H9 (cell line): ENCODE measurements around the gene UBE2E1. TPM values are rescaled to one million over a fixed set of nuclear protein-coding genes. Genes with fewer than 3 reads are reported as not detected.
"Not testable (repeated sequence)": the region's sequence is repeated elsewhere in the genome, so short reads cannot be mapped to it uniquely, and the experiment has no call there.

Experiments
- DNase-seq: peaks from one replicate; pipeline ENCODE4 v3.0.0-alpha.2; 2017
- H2AFZ ChIP-seq: one replicate; pipeline ENCODE4 v1.6.1; 2013; ENCODE audit warnings: mild to moderate bottlenecking, low read length, control low read depth, moderate library complexity
- H2AK5ac ChIP-seq: 2 replicates; pipeline ENCODE4 v1.6.1; 2013; ENCODE audit warnings: low read length, control low read depth, mixed read lengths; ENCODE audit not compliant: insufficient read length
- H2BK120ac ChIP-seq: one replicate; pipeline ENCODE4 v1.6.1; 2013; ENCODE audit warnings: low read depth, mild to moderate bottlenecking, low read length, control low read depth, inconsistent platforms; ENCODE audit not compliant: poor library complexity, severe bottlenecking
- H2BK12ac ChIP-seq: 2 replicates; pipeline ENCODE4 v1.6.1; 2013; ENCODE audit warnings: low read length, control low read depth, mixed read lengths, low read depth; ENCODE audit not compliant: insufficient read length
- H2BK15ac ChIP-seq: 2 replicates; pipeline ENCODE4 v1.6.1; 2013; ENCODE audit warnings: low read depth, low read length, control low read depth
- H2BK20ac ChIP-seq: one replicate; pipeline ENCODE4 v1.6.1; 2013; ENCODE audit warnings: low read depth, mild to moderate bottlenecking, low read length, control low read depth, inconsistent platforms; ENCODE audit not compliant: poor library complexity, severe bottlenecking
- H2BK5ac ChIP-seq: 2 replicates; pipeline ENCODE4 v1.6.1; 2013; ENCODE audit warnings: low read length, control low read depth, mixed read lengths; ENCODE audit not compliant: insufficient read length
- H3K14ac ChIP-seq: 2 replicates; pipeline ENCODE4 v1.6.1; 2013; ENCODE audit warnings: low read length, control low read depth; ENCODE audit not compliant: insufficient read depth
- H3K18ac ChIP-seq: 2 replicates; pipeline ENCODE4 v1.6.1; 2013; ENCODE audit warnings: low read depth, mild to moderate bottlenecking, mixed read lengths, low read length, control low read depth; ENCODE audit not compliant: insufficient read length
- H3K23ac ChIP-seq: 2 replicates; pipeline ENCODE4 v1.6.1; 2013; ENCODE audit warnings: low read length, control low read depth, mixed read lengths, low read depth; ENCODE audit not compliant: insufficient read length
- H3K23me2 ChIP-seq: 2 replicates; pipeline ENCODE4 v1.6.1; 2013; ENCODE audit warnings: low read depth, mild to moderate bottlenecking, mixed read lengths, low read length, control low read depth; ENCODE audit not compliant: insufficient read length, poor library complexity, severe bottlenecking
- H3K27ac ChIP-seq: 2 replicates; pipeline ENCODE4 v1.5.1; 2013; ENCODE audit warnings: low read length, control low read depth, mixed read lengths, low read depth; ENCODE audit not compliant: insufficient read length
- H3K27me3 ChIP-seq: 2 replicates; pipeline ENCODE4 v1.6.1; 2013; ENCODE audit warnings: low read length, control low read depth, inconsistent platforms; ENCODE audit not compliant: insufficient read depth
- H3K4ac ChIP-seq: 2 replicates; pipeline ENCODE4 v1.6.1; 2013; ENCODE audit warnings: low read depth, mild to moderate bottlenecking, control low read depth, inconsistent platforms, low read length, moderate library complexity
- H3K4me1 ChIP-seq: 2 replicates; pipeline ENCODE4 v1.6.1; 2013; ENCODE audit warnings: low read length, control low read depth, inconsistent platforms; ENCODE audit not compliant: insufficient read depth
- H3K4me2 ChIP-seq: 2 replicates; pipeline ENCODE4 v1.6.1; 2013; ENCODE audit warnings: low read length, control low read depth, mixed read lengths; ENCODE audit not compliant: insufficient read length, insufficient read depth
- H3K56ac ChIP-seq: 2 replicates; pipeline ENCODE4 v1.6.1; 2013; ENCODE audit warnings: low read depth, mild to moderate bottlenecking, mixed read lengths, low read length, control low read depth; ENCODE audit not compliant: insufficient read length
- H3K79me1 ChIP-seq: 2 replicates; pipeline ENCODE4 v1.6.1; 2013; ENCODE audit warnings: low read depth, mild to moderate bottlenecking, moderate library complexity, low read length, control low read depth, inconsistent platforms; ENCODE audit not compliant: insufficient read depth, poor library complexity, severe bottlenecking
- H3K79me2 ChIP-seq: 2 replicates; pipeline ENCODE4 v1.6.1; 2013; ENCODE audit warnings: low read length, control low read depth, inconsistent platforms; ENCODE audit not compliant: insufficient read depth
- H3K9ac ChIP-seq: 2 replicates; pipeline ENCODE4 v1.6.1; 2013; ENCODE audit warnings: low read length, control low read depth, mixed read lengths; ENCODE audit not compliant: insufficient read length; ENCODE audit errors: extremely low read depth
- H3K9me3 ChIP-seq: one replicate; pipeline ENCODE4 v1.6.1; 2013; ENCODE audit warnings: low read depth, low read length, inconsistent platforms; ENCODE audit not compliant: control insufficient read depth
- H3T11ph ChIP-seq: one replicate; pipeline ENCODE4 v1.6.1; 2013; ENCODE audit warnings: mild to moderate bottlenecking, low read length, control low read depth, inconsistent platforms
- H4K20me1 ChIP-seq: one replicate; pipeline ENCODE4 v1.6.1; 2013; ENCODE audit not compliant: control insufficient read depth, insufficient read length, insufficient read depth
- H4K5ac ChIP-seq: 2 replicates; pipeline ENCODE4 v1.6.1; 2013; ENCODE audit warnings: low read depth, mild to moderate bottlenecking, mixed read lengths, low read length, control low read depth; ENCODE audit not compliant: insufficient read length
- H4K8ac ChIP-seq: replicated peaks from 2 replicates; pipeline ENCODE4 v1.6.1; 2013; ENCODE audit warnings: low read length, control low read depth, mixed read lengths, low read depth; ENCODE audit not compliant: insufficient read length
- H4K91ac ChIP-seq: 2 replicates; pipeline ENCODE4 v1.6.1; 2013; ENCODE audit warnings: low read depth, mild to moderate bottlenecking, moderate library complexity, mixed read lengths, low read length, control low read depth; ENCODE audit not compliant: insufficient read length
- H3K27ac Mint-ChIP-seq, 3 experiments: 2 replicates in 2 of 3; 3 replicates in 1 of 3; pipeline ENCODE4 v1.8.0; 2020 to 2021; ENCODE audit warnings: mixed read lengths in 3 of 3, mild to moderate bottlenecking in 1 of 3, moderate library complexity in 1 of 3
- H3K27me3 Mint-ChIP-seq: 2 replicates; pipeline ENCODE4 v1.8.0; 2021; ENCODE audit warnings: low read depth, mild to moderate bottlenecking, moderate library complexity, mixed read lengths
- H3K36me3 Mint-ChIP-seq, 3 experiments: 2 replicates in 2 of 3; 3 replicates in 1 of 3; pipeline ENCODE4 v1.8.0; 2020 to 2021; ENCODE audit warnings: low read depth in 3 of 3, mixed read lengths in 3 of 3; ENCODE audit not compliant: insufficient read depth in 1 of 3
- H3K4me1 Mint-ChIP-seq, 2 experiments: 2 replicates each; pipeline ENCODE4 v1.8.0; 2020; ENCODE audit warnings: mixed read lengths in 2 of 2
- H3K4me3 Mint-ChIP-seq, 2 experiments: 2 replicates in 1 of 2; 3 replicates in 1 of 2; pipeline ENCODE4 v1.8.0; 2020 to 2021; ENCODE audit warnings: mild to moderate bottlenecking in 2 of 2, mixed read lengths in 2 of 2, moderate library complexity in 1 of 2
- H3K9me3 Mint-ChIP-seq, 2 experiments: 2 replicates in 1 of 2; 3 replicates in 1 of 2; pipeline ENCODE4 v1.8.0; 2020; ENCODE audit warnings: mild to moderate bottlenecking in 2 of 2, mixed read lengths in 2 of 2, moderate library complexity in 1 of 2
- WGBS: extraction: QIAGEN DNeasy Blood & Tissue Kit; methylation state at CpG from one replicate; pipeline ENCODE4 v1.1.7; 2013; ENCODE audit warnings: missing lambda C conversion rate, low lambda C conversion rate, mixed read lengths; ENCODE audit not compliant: insufficient read length; ENCODE audit errors: extremely low coverage; 5-methylcytosine and 5-hydroxymethylcytosine counted together
- total RNA-seq: library from RNA; stranded (reverse); gene quantifications from 2 replicates; pipeline ENCODE4 v1.2.1, GENCODE V29; 2021
- TF ChIP-seq, protein P1 (sequence below): fragments of 200-600 bp; sonication (generic); conservative IDR thresholded peaks from 3 replicates; pipeline ENCODE4 v1.8.0; 2021; ENCODE audit warnings: antibody characterized with exemption, mild to moderate bottlenecking

Gene UBE2E1
- total RNA-seq, 1 experiment from 2014 or later: 142 TPM

DNA sequence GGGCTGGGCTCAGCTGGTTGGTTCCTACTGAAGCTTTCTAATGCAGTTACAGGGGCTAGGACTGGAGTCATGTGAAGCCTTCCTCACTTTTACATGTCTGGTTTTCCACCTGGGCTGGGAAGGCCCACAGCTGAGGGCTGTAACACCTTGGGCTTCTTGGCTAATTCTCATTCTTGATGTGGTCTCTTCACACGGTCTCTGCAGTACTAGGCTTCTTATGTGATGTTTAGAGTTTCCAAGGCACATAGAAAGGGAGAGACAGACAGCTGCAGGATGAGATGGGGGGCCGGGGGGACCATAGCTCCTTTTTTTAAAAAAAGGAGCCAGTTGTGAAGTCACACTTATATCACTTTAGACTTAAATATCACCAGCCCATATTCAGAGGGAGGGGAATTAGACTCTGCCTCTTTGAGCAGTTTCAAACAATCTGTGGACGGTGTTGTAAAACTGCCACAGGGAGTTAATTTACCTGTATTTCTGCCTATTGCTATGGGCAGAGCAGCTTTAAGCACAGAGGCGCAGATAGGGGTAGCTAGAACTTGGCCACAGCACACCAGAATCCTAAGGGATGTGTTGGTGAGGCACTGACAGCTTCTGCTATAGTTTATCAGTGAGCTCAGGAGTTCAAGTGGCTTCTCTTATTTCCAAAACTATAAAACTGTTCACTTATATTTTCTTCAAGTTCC, 64.4 kb downstream of the UBE2E1 start:
- H3K27me3 Mint-ChIP-seq: no peaks in the 10 kb centered on the region
- H3K79me2 ChIP-seq: peaks cover 2% of the 10 kb centered on the region; the same call in 1 of the 2 replicates
- H3K23ac ChIP-seq: no peak overlapping the region
- no peak overlapping the region for H3K27ac Mint-ChIP-seq
- no peaks in the 10 kb centered on the region for H3K27me3 ChIP-seq
- no peak overlapping the region for H3K9ac ChIP-seq
- no peak overlapping the region for H2BK120ac ChIP-seq
- H3K56ac ChIP-seq: no peak overlapping the region
- no peak for DNase-seq
- no peak overlapping the region for H3K27ac ChIP-seq
- H4K91ac ChIP-seq: no peak overlapping the region
- H2BK12ac ChIP-seq: no peak overlapping the region
- no CpG with 5 or more reads among the region's 4 CpGs for WGBS
- H4K5ac ChIP-seq: no peak overlapping the region
- no peaks in the 10 kb centered on the region for H4K20me1 ChIP-seq
- H3K14ac ChIP-seq: no peak overlapping the region
- 0 out of 5 replicates have a peak, but pooled peaks cover 0 to 4% of the 10 kb centered on the region in 2 experiments for H3K9me3 Mint-ChIP-seq
- H3K18ac ChIP-seq: no peak overlapping the region
- no peak overlapping the region for H2BK15ac ChIP-seq
- H3T11ph ChIP-seq: no peak overlapping the region
- peaks cover 5% of the 10 kb centered on the region for H3K79me1 ChIP-seq
- H2BK5ac ChIP-seq: no peak overlapping the region
- no peak overlapping the region for H3K4me3 Mint-ChIP-seq
- no peak overlapping the region for H2BK20ac ChIP-seq
- peaks cover 6 to 10% (median 8%) of the 10 kb centered on the region in 3 experiments; a peak in 6 of 7 replicates for H3K36me3 Mint-ChIP-seq
- no peak overlapping the region for H2AK5ac ChIP-seq
- H3K4ac ChIP-seq: no peak overlapping the region
- TF ChIP-seq, protein P1, sequence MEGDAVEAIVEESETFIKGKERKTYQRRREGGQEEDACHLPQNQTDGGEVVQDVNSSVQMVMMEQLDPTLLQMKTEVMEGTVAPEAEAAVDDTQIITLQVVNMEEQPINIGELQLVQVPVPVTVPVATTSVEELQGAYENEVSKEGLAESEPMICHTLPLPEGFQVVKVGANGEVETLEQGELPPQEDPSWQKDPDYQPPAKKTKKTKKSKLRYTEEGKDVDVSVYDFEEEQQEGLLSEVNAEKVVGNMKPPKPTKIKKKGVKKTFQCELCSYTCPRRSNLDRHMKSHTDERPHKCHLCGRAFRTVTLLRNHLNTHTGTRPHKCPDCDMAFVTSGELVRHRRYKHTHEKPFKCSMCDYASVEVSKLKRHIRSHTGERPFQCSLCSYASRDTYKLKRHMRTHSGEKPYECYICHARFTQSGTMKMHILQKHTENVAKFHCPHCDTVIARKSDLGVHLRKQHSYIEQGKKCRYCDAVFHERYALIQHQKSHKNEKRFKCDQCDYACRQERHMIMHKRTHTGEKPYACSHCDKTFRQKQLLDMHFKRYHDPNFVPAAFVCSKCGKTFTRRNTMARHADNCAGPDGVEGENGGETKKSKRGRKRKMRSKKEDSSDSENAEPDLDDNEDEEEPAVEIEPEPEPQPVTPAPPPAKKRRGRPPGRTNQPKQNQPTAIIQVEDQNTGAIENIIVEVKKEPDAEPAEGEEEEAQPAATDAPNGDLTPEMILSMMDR: no peak
- H3K9me3 ChIP-seq: no peaks in the 10 kb centered on the region
- peaks cover 11% of the 10 kb centered on the region; the same call in 1 of the 2 replicates for H3K4me1 ChIP-seq
- no peak overlapping the region for H2AFZ ChIP-seq
- peaks cover 31 to 37% of the 10 kb centered on the region in 2 experiments for H3K4me1 Mint-ChIP-seq
- no peak overlapping the region for H4K8ac ChIP-seq
- H3K23me2 ChIP-seq: no peaks in the 10 kb centered on the region
- no peak overlapping the region for H3K4me2 ChIP-seq

DNA sequence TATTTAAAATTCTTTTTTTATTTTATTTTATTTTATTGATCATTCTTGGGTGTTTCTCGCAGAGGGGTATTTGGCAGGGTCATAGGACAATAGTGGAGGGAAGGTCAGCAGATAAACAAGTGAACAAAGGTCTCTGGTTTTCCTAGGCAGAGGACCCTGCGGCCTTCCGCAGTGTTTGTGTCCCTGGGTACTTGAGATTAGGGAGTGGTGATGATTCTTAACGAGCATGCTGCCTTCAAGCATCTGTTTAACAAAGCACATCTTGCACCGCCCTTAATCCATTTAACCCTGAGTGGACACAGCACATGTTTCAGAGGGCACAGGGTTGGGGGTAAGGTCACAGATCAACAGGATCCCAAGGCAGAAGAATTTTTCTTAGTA, 64.9 kb downstream of the UBE2E1 start:
- not testable (repeated sequence) for H4K91ac ChIP-seq, H3K9me3 ChIP-seq, H3K23ac ChIP-seq, H4K8ac ChIP-seq, H3K23me2 ChIP-seq, H2BK5ac ChIP-seq, H3K79me1 ChIP-seq, H2BK20ac ChIP-seq, H3K18ac ChIP-seq, H3K27me3 Mint-ChIP-seq, H4K20me1 ChIP-seq, H2AFZ ChIP-seq, H3K4me1 ChIP-seq, H3K4me3 Mint-ChIP-seq, H3K27ac ChIP-seq, DNase-seq, H3K4me2 ChIP-seq, H3T11ph ChIP-seq, H2AK5ac ChIP-seq, H3K79me2 ChIP-seq, H3K4ac ChIP-seq, H3K9me3 Mint-ChIP-seq, H3K9ac ChIP-seq, H2BK12ac ChIP-seq, H3K27me3 ChIP-seq, H4K5ac ChIP-seq, H2BK15ac ChIP-seq, H3K14ac ChIP-seq, H2BK120ac ChIP-seq, H3K27ac Mint-ChIP-seq, H3K56ac ChIP-seq
- Mint-ChIP-seq H3K36me3 (peaks cover 6 to 10% (median 8%) of the 10 kb centered on the region in 3 experiments; a peak in 5 of 7 replicates), H3K4me1 (peaks cover 30 to 31% of the 10 kb centered on the region in 2 experiments)
- WGBS: no CpG with 5 or more reads among the region's 5 CpGs
